B cell (primary cell): Measurements from ENCODE around the gene NUDCD3.

ENCODE experiments used
- CTCF ChIP-seq: fragments of 200-600 bp; IDR thresholded peaks from one replicate; pipeline ENCODE4 v1.8.0; 2022; ENCODE audit warnings: antibody characterized with exemption, mild to moderate bottlenecking
- EZH2 ChIP-seq: IDR thresholded peaks from 2 replicates; pipeline ENCODE4 v1.6.1; 2012; ENCODE audit warnings: borderline replicate concordance, low read depth, mild to moderate bottlenecking, moderate library complexity, low read length; ENCODE audit not compliant: insufficient read depth, poor library complexity, severe bottlenecking

- TF ChIP-seq CTCF = no peak
- no peak for TF ChIP-seq EZH2
These were observed 30.1 kb upstream of the NUDCD3 start for GRCh38 chr7:44520574-44520973.
